Stomach (tissue), 9 donors: ENCODE measurements around the gene KATNB1. TPM values are rescaled to one million over a fixed set of nuclear protein-coding genes. Genes with fewer than 3 reads are reported as not detected.

Experiments
- DNase-seq, 2 donors: peaks; one replicate each; pipeline versions ENCODE4 v3.0.0 to v3.0.0-alpha.2; 2013 to 2019
- H3K27ac ChIP-seq, 5 donors: fragments of 200-600 bp in 4 of 5; sonication (generic) in 4 of 5; one replicate each; pipeline ENCODE4 v1.5.1; 2013 to 2019; ENCODE audit warnings: mild to moderate bottlenecking in 1 of 5, moderate library complexity in 1 of 5
- H3K27me3 ChIP-seq, 3 donors: fragments of 200-600 bp; sonication (generic); one replicate each; pipeline ENCODE4 v1.5.1; 2017 to 2019; ENCODE audit warnings: mixed run types in 1 of 3
- H3K36me3 ChIP-seq, 4 donors: fragments of 200-600 bp; sonication (generic); 1 replicate in 3 of 4; 2 replicates in 1 of 4; pipeline ENCODE4 v1.5.1; 2016 to 2019
- H3K4me1 ChIP-seq, 4 donors: fragments of 200-600 bp; sonication (generic); one replicate each; pipeline ENCODE4 v1.5.1; 2016 to 2019
- H3K4me3 ChIP-seq, 4 donors: fragments of 200-600 bp; sonication (generic) in 3 of 4; one replicate each; pipeline ENCODE4 v1.5.1; 2016 to 2019; ENCODE audit warnings: mild to moderate bottlenecking in 1 of 4
- H3K9me3 ChIP-seq, 4 donors: fragments of 200-600 bp; sonication (generic); one replicate each; pipeline ENCODE4 v1.5.1; 2016 to 2019
- EP300 ChIP-seq: sonication (generic); formaldehyde crosslinking; IDR thresholded peaks from one replicate; pipeline ENCODE4 v1.6.1; 2017; ENCODE audit warnings: antibody characterized with exemption
- POLR2A ChIP-seq, 4 donors: fragments of 450-650 bp; IDR thresholded peaks; one replicate each; pipeline ENCODE4 v1.6.1; 2016; ENCODE audit warnings: antibody characterized with exemption in 4 of 4, control low read depth in 2 of 4, mild to moderate bottlenecking in 1 of 4, moderate library complexity in 1 of 4
- POLR2AphosphoS5 ChIP-seq, 3 donors: sonication (generic); formaldehyde crosslinking; IDR thresholded peaks; one replicate each; pipeline ENCODE4 v1.6.1; 2016; ENCODE audit warnings: antibody characterized with exemption in 3 of 3
- WGBS, 5 donors: extraction: QIAGEN DNeasy Blood & Tissue Kit in 3 of 5; methylation state at CpG; one replicate each; pipeline versions ENCODE4 v1.1.5 to v1.1.7; 2013 to 2018; 5-methylcytosine and 5-hydroxymethylcytosine counted together
- intact Hi-C: fragments of 100-400 bp; cut with DNase I; formaldehyde crosslinking; loops from one replicate; pipeline ENCODE4 v1.15.1; 2023; ENCODE audit warnings: low total_unique reads
- polyA plus RNA-seq, 3 donors: library from polyadenylated mRNA; stranded (reverse); fragments of 200-250 nt; gene quantifications; one replicate each; pipeline ENCODE4 v1.2.3, GENCODE V29; 2013
- total RNA-seq, 5 donors: library from RNA; depleted of rRNA; stranded (reverse); fragments of >200 nt; gene quantifications; one replicate each; pipeline versions ENCODE4 v1.1.0 to v1.2.3, GENCODE V29; 2014 to 2016
- TF ChIP-seq, protein P1 (sequence below), 7 experiments: fragments of 450-650 bp in 4 of 7; fragments of 200-600 bp in 3 of 7; sonication (generic) in 3 of 7; IDR thresholded peaks; one replicate each; pipeline ENCODE4 v1.5.1; 2016 to 2019; ENCODE audit warnings: antibody characterized with exemption in 7 of 7, control low read depth in 2 of 7, mild to moderate bottlenecking in 1 of 7
- donor health status: healthy with polysubstance abuse.
- donor health status: Bipolar disorder and iron deficiency.
- donor health status: healthy.

The KATNB1 gene
- total and polyA plus RNA-seq, 8 donors = 6.7 to 58.5 (median 13.4) TPM

DNA sequence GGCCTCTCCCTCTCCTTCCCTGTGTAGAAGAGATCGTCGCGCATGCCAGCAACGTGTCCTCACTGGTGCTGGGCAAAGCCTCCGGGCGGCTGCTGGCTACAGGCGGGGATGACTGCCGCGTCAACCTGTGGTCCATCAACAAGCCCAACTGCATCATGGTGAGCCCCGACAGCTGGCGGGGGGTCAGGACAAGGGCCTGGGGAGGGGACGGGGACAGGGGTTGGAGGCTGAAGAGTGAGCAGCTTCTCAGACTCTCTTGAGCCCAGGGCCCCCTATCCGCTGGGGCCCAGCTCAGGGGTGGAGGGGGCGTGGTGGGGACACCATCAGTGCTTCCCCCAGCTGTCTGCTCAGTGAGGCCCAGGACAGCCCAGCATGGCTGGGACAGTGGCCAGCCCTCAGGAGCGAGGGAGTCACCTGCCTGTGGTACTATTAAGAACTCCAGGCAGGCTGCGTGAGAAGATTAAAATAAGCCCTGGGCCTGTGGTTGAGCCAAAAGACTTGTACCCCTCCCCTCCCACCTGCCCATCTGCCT, 6.2 kb downstream of the KATNB1 start:
- Histone ChIP-seq H3K36me3 (peaks cover 3 to 66% (median 34%) of the 10 kb centered on the region in 4 donors), H3K9me3 (no peaks in the 10 kb centered on the region), H3K27me3 (no peaks in the 10 kb centered on the region), H3K4me3 (no peak overlapping the region), H3K27ac (no peak overlapping the region), H3K4me1 (peaks cover 4 to 20% (median 10%) of the 10 kb centered on the region in 4 donors)
- no peak for DNase-seq
- WGBS, 5 donors = 66 to 95% (median 92%) methylated on average over 7 to 16 of the region's 16 CpGs
- no peak for TF ChIP-seq EP300
- TF ChIP-seq POLR2AphosphoS5 (IDR thresholded peaks at IDR 0.05) = no peak
- TF ChIP-seq, protein P1, sequence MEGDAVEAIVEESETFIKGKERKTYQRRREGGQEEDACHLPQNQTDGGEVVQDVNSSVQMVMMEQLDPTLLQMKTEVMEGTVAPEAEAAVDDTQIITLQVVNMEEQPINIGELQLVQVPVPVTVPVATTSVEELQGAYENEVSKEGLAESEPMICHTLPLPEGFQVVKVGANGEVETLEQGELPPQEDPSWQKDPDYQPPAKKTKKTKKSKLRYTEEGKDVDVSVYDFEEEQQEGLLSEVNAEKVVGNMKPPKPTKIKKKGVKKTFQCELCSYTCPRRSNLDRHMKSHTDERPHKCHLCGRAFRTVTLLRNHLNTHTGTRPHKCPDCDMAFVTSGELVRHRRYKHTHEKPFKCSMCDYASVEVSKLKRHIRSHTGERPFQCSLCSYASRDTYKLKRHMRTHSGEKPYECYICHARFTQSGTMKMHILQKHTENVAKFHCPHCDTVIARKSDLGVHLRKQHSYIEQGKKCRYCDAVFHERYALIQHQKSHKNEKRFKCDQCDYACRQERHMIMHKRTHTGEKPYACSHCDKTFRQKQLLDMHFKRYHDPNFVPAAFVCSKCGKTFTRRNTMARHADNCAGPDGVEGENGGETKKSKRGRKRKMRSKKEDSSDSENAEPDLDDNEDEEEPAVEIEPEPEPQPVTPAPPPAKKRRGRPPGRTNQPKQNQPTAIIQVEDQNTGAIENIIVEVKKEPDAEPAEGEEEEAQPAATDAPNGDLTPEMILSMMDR (IDR thresholded peaks at IDR 0.05) = no peak
- TF ChIP-seq POLR2A (IDR thresholded peaks at IDR 0.05) = no peak
- intact Hi-C loops = no loop called here

DNA sequence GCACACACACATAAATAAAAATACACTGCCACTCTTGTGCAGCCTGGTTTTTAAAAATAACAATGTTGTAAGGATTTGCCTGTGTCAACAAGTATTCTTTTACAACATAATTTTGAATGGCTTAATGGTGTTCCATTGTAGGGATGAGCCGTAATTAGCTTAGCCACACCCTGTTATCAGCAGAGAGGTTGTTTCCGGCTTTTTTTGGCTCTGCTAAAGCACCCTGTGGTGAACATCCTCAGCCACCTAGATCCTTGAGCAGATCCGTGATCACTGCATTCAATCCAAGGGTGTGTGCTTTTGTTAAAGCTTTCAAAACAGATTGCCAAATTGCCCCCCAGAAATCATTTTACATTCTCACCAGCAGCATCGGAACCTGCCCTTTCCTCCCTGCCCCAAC, 7.0 kb downstream of the KATNB1 start:
- no peak for DNase-seq
- Histone ChIP-seq H3K4me3 (no peak overlapping the region), H3K27ac (no peak overlapping the region), H3K36me3 (peaks cover 3 to 72% (median 42%) of the 10 kb centered on the region in 4 donors), H3K4me1 (peaks cover 0 to 12% (median 2%) of the 10 kb centered on the region in 4 donors), H3K9me3 (no peaks in the 10 kb centered on the region), H3K27me3 (no peaks in the 10 kb centered on the region)
- TF ChIP-seq POLR2A (IDR thresholded peaks at IDR 0.05) (no peak), POLR2AphosphoS5 (IDR thresholded peaks at IDR 0.05) (no peak), EP300 (no peak)
- TF ChIP-seq, protein P1 (IDR thresholded peaks at IDR 0.05) = no peak
- WGBS, 5 donors = 75 to 86% (median 85%) methylated on average over 4 of the region's 4 CpGs
- intact Hi-C loops = no loop called here

DNA sequence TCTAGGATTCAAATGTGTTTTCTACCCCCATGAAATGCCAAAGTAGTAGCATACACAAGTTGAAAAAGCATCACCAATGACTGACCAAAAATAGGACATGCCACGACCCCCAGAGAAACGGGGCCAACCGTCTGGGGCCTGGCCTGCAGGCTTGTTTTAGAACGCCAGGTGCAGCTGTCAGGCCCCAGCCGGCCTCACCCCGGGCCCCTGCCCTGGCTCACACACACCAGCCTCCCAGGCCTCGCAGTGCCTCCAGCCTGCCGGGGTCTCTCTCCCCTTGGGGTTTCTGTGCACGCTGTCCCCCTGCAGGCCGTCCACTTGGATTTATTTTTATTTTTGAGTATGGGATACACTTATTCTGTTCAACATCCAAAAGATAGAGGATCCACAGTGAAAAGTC, 7.9 kb downstream of the KATNB1 start:
- Histone ChIP-seq H3K4me3 (no peak overlapping the region), H3K4me1 (peaks cover 0 to 7% (median 0%) of the 10 kb centered on the region in 4 donors), H3K9me3 (no peaks in the 10 kb centered on the region), H3K27me3 (no peaks in the 10 kb centered on the region), H3K27ac (no peak overlapping the region), H3K36me3 (peaks cover 3 to 77% (median 47%) of the 10 kb centered on the region in 4 donors)
- WGBS, 5 donors = 80 to 92% (median 89%) methylated on average over 10 of the region's 10 CpGs
- no peak for DNase-seq
- intact Hi-C loops = no loop called here
- TF ChIP-seq, protein P1 (IDR thresholded peaks at IDR 0.05) = no peak
- TF ChIP-seq POLR2A (IDR thresholded peaks at IDR 0.05) = no peak

DNA sequence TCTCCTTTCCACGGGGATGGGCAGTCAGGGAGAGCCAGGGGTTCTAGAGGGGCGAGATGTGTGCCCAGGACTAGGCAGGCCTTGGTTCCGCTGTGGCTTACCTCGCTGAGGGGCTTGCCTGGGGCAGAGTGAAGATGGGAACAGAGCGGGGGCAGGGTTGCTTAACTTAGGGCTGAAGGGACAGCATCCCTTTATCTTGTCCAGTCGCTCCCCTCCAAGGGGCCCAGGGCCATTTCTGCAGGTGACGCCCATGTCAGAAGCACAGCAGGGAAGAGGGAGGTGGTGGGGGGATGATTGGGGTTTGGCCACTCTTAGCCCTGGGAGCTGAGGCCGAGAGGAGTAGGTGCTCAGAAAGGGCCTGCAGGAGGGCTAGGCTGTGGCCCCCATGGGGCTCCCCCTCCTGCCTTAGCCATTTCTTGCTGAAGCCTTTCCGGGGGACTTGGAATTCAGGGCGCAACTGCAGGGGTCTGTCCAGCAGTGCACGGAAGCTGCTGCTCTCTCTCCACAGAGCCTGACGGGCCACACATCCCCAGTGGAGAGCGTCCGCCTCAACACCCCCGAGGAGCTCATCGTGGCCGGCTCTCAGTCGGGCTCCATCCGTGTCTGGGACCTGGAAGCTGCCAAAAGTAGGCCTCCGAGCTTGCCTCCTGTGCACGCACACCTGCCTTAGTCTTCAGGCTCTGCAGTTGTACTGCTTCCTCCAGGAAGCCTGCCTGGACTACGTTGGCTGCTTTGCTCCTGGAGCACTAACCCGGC, 8.5 kb downstream of the KATNB1 start:
- Histone ChIP-seq H3K4me1 (peaks cover 0 to 5% (median 0%) of the 10 kb centered on the region in 4 donors), H3K27ac (no peak overlapping the region), H3K9me3 (no peaks in the 10 kb centered on the region), H3K36me3 (peaks cover 3 to 71% (median 50%) of the 10 kb centered on the region in 4 donors), H3K4me3 (no peak overlapping the region), H3K27me3 (no peaks in the 10 kb centered on the region)
- TF ChIP-seq POLR2A (IDR thresholded peaks at IDR 0.05) (no peak), POLR2AphosphoS5 (IDR thresholded peaks at IDR 0.05) (no peak), EP300 (no peak)
- TF ChIP-seq, protein P1 (IDR thresholded peaks at IDR 0.05) = no peak
- intact Hi-C loops = no loop called here
- WGBS, 5 donors = 89 to 97% (median 94%) methylated on average over 19 to 23 of the region's 23 CpGs
- DNase-seq = no peak
